ENCODE results near the gene RTBDN.

GRCh38 chr19:12788042-12788681, 46.2 kb downstream of the RTBDN start:
- TF ChIP-seq CTCF (IDR thresholded peaks at IDR 0.05; ENCODE audit: control extremely low read depth in 1 of 3, insufficient read depth in 1 of 3, low read depth in 1 of 3, low read length in 3 of 3), result no peak
- TF ChIP-seq RXRA (IDR thresholded peaks at IDR 0.05; ENCODE audit: insufficient read depth, low read depth, low read length), result no peak
- TF ChIP-seq POLR2A (IDR thresholded peaks at IDR 0.05; ENCODE audit: control extremely low read depth in 1 of 2, low read depth in 2 of 2, low read length in 2 of 2), result no peak
- TF ChIP-seq EZH2 (IDR thresholded peaks at IDR 0.05; ENCODE audit: low read depth, low read length, severe bottlenecking), result no peak
- TF ChIP-seq CHD1 (IDR thresholded peaks at IDR 0.05; ENCODE audit: low read depth, low read length), result no peak
- TF ChIP-seq CREB1 (IDR thresholded peaks at IDR 0.05), result no peak
- TF ChIP-seq EP300 (IDR thresholded peaks at IDR 0.05; ENCODE audit: borderline replicate concordance in 1 of 2, low read depth in 2 of 2, low read length in 2 of 2), result no peak
- TF ChIP-seq SRF (IDR thresholded peaks at IDR 0.05; ENCODE audit: low read depth, low read length), result no peak
- TF ChIP-seq TBP (IDR thresholded peaks at IDR 0.05; ENCODE audit: low read depth, low read length), result no peak
- no peak for TF ChIP-seq TCF12 (IDR thresholded peaks at IDR 0.05; ENCODE audit: low read depth, low read length)
- TF ChIP-seq MAFK (IDR thresholded peaks at IDR 0.05; ENCODE audit: low read depth, low read length), result no peak
- no peak for TF ChIP-seq KDM1A (IDR thresholded peaks at IDR 0.05; ENCODE audit: borderline replicate concordance, low read length)
- TF ChIP-seq RAD21 (IDR thresholded peaks at IDR 0.05 in 1 of 2, conservative IDR thresholded peaks at IDR 0.05 in 1 of 2; ENCODE audit: low read depth in 2 of 2, low read length in 2 of 2), result no peak

Data from H1 (cell line).